Fibroblast of the aortic adventitia (primary cell): Measurements from ENCODE around the gene OLIG2. TPM values are rescaled to one million over a fixed set of nuclear protein-coding genes. Genes with fewer than 3 reads are reported as not detected.

Experiments
- DNase-seq: peaks from one replicate; pipeline ENCODE4 v3.0.0-alpha.2; 2010; ENCODE audit warnings: low read depth
- H3K4me3 ChIP-seq: 2 replicates; pipeline ENCODE4 v1.5.1; 2011; ENCODE audit warnings: low read depth, mild to moderate bottlenecking, control low read depth, low read length, moderate library complexity
- total RNA-seq: library from RNA; depleted of rRNA; stranded (reverse); fragments of >200 nt; gene quantifications from 2 replicates; pipeline ENCODE4 v1.2.3, GENCODE V29; 2012; ENCODE audit warnings: low replicate concordance
- TF ChIP-seq, protein P1 (sequence below): IDR thresholded peaks from 2 replicates; pipeline ENCODE4 v1.5.1; 2011; ENCODE audit warnings: mild to moderate bottlenecking, low read length, control low read depth, inconsistent platforms; ENCODE audit not compliant: insufficient read depth

The OLIG2 gene
- total RNA-seq, 1 donor, result not detected

DNA sequence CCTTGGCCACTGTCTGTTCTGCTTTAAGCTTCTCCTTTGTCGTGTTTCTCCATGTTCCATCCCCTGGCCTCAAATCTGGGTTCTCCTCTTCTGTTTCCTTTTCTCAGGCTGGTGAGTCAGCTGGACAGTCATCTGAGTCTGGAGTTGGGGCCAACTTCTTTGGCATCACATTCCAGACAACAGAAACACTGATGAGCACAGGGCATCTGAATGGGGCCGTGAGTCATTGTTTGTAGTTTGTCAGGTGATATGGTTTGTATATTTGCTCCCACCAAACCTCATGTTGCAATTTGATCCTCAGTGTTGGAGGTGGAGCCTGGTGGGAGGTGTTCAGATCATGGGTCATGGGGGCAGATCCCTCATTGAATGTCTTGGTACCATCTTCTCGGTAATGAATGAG lies 14.3 kb upstream of the OLIG2 start:
- TF ChIP-seq, protein P1, sequence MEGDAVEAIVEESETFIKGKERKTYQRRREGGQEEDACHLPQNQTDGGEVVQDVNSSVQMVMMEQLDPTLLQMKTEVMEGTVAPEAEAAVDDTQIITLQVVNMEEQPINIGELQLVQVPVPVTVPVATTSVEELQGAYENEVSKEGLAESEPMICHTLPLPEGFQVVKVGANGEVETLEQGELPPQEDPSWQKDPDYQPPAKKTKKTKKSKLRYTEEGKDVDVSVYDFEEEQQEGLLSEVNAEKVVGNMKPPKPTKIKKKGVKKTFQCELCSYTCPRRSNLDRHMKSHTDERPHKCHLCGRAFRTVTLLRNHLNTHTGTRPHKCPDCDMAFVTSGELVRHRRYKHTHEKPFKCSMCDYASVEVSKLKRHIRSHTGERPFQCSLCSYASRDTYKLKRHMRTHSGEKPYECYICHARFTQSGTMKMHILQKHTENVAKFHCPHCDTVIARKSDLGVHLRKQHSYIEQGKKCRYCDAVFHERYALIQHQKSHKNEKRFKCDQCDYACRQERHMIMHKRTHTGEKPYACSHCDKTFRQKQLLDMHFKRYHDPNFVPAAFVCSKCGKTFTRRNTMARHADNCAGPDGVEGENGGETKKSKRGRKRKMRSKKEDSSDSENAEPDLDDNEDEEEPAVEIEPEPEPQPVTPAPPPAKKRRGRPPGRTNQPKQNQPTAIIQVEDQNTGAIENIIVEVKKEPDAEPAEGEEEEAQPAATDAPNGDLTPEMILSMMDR, result no peak
- no peak overlapping the region for H3K4me3 ChIP-seq
- peak; percentile 62 for DNase-seq

DNA sequence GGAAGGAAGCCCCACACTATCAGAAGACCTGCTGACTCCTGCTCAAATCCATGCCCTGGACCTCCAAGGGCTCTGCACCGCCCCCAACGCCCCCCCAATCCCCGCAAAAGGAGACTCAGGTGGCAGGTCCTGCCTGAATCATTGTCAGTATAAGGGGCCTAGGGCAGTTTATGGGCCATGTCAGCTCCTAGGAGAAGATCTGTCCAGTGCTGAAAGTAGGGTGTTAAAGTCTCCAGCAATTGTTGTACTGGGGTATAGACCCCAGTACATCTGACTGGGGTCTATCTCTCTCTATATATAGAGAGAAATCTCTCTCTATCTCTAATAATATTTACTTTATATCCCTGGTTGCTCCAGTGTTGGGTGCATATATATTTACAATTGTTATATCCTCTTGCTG lies 12.1 kb upstream of the OLIG2 start:
- H3K4me3 ChIP-seq, result no peak overlapping the region

DNA sequence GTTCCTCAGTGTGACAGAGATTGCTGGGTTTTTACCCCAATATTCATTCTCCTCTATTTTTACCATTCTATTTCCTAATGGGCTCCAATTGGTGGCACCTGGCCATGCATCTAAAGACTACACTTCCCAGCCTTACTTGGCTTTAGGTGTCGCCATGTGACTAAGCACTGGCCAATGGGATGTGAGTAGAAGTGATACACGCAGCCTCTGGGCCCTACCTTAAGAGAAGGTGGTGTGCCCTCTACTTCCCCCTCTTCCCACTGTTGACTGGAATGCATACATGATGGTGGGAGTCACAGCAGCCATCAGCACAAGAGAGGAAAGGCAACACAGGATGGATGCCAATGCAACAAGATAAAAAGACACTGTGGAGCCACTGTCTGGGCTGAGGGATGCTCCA lies 11.4 kb upstream of the OLIG2 start:
- DNase-seq, result no peak
- H3K4me3 ChIP-seq, result no peak overlapping the region
- TF ChIP-seq, protein P1, result no peak

More for the DNA sequence above, 12.1 kb upstream of the OLIG2 start:
- DNase-seq, result no peak
- TF ChIP-seq, protein P1, result no peak

DNA sequence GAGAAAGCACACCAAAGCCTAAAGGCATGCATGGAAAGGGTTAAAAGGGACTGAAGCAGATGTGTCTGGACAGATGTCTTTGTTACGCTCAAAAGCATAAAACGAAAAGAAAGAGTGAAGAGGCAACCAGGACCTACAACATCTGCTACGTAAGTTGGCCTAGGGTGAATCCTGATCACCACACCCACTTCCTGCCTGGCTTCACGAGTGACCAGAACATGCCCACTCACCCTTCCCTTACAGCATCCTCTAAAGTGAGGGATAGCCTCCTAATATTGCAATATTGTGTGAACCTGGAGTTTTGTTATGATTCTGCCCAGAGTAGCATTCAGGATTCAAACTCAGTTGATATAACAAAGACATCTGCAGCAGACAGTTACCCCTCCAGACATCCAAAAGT lies 10.6 kb upstream of the OLIG2 start:
- DNase-seq, result no peak
- TF ChIP-seq, protein P1, result no peak
- H3K4me3 ChIP-seq, result no peak overlapping the region

DNA sequence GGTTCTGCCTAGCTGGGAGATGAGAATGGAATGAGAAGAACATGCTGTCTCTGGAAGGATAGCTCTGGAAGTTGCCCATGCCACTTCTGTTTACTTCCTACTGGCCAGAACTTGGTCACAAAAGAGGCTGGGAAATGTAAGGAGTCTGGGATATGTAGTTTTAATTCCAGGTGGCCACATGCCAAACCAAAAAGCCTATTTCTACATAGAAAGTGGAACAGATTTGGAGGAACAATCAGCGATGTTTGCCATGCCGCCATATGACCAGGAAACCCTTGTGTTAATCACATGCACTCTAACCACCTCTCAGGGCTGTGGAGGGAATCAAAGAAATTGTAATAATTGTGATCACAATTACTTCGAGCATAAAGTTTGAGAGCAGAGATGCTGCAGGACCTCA lies 10.0 kb upstream of the OLIG2 start:
- DNase-seq, result no peak
- TF ChIP-seq, protein P1, result no peak
- H3K4me3 ChIP-seq, result no peak overlapping the region

DNA sequence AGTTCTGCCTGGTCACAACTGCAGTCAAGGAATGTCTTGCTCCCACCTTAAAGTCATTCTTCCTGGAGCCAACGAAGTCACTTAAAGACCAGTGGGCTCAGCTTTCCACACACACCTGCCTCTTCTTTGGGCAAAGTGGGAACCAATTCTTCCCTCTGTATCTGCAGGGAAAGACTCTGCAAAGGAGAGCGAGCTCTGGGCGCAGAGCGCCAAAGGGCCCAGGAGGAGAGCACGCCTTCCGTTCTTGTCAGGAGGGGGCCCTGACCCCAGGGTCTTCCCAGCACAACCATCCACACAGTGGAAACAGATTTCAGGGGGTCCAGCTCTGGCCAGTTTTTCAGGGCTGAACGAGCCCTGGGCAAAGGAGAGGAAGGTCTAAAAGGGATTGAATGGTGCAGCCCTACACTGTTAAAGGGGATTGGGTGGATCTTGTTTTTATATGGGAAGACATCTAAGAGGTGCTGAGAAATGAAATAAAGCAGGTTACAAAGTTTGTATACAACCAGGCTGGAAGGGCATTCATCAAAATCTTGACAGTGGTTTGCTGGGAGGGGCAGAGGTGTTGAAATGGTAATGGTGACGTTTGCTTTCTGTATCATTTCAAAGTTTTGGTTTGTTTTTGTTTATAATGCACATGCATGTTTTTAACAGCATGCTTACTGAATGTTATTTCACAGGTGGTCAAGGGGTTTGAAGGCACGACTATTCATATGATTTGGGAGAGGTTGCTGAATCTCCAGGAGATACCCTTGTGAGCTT lies 6.8 kb upstream of the OLIG2 start:
- DNase-seq, result no peak
- no peak overlapping the region for H3K4me3 ChIP-seq
- TF ChIP-seq, protein P1, result no peak

DNA sequence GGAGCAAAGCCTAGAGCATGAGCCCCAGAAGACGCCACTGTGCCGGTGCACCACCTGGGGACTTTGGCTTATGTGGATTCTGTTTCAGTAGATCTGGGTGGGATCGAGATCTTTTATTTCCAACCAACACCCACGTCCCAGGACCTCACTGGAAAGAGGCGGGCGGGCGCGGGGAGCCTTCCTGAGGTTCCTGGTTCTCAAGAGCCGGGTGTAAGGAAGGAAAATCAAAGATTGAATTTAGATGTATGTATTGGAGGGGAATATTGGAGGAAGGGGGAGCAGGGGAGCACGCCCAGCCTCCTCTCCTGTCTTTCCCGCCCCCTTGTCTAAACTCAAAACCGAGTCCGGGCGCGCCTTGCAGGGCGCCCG lies 6.2 kb upstream of the OLIG2 start:
- DNase-seq, result no peak
- TF ChIP-seq, protein P1, result no peak
- H3K4me3 ChIP-seq, result no peak overlapping the region
